GM12865 (cell line): Measurements from ENCODE around the gene ZNF740.

Experiments
- DNase-seq: peaks from one replicate; pipeline ENCODE4 v3.0.0; 2010; ENCODE audit warnings: low read depth
- H3K4me3 ChIP-seq: 2 replicates; pipeline ENCODE4 v1.5.1; 2011; ENCODE audit warnings: mild to moderate bottlenecking, low read depth, low read length, control low read depth
- TF ChIP-seq, protein P1 (sequence below): IDR thresholded peaks from 2 replicates; pipeline ENCODE4 v1.5.1; 2011; ENCODE audit warnings: low read length, control low read depth, low read depth, inconsistent platforms; ENCODE audit not compliant: insufficient read depth; ENCODE audit errors: missing control alignments

The ZNF740 gene, protein sequence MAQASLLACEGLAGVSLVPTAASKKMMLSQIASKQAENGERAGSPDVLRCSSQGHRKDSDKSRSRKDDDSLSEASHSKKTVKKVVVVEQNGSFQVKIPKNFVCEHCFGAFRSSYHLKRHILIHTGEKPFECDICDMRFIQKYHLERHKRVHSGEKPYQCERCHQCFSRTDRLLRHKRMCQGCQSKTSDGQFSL

DNA sequence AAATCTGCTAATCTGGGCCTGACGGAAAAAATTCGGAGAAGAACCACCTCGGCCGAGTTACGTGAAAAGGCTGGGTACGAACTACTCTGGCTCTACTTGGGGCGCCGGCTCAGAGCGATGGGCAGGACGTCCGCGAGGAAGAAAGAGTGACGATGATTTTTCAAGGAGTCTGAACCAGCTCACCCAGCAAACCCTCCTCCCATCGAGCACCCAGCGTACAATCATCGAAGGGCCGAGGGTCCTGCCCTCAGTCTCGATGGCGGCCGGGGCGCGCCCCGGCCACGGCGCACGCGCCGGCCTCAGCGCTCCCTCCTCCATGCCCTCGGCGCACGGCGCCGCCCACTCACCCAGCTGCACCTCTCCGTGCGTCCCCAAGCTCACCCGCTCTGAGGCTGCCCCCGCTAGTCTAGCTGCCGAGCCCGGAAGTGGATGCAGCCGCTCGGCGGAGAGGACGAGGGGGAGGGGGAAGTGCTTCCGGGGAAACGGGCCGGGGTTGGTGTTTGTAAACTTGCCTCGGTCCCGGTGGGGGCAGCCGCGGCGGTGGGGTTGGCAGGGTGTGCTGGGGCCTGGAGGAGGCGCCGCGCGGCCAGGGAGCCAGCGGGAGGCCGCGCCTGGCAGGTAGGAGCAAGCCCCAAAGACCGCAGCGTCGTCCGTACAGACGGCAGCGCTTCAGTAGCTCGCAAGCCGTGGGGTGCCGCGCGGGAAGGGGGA, at the start of gene ZNF740, which contains the start of gene CSAD:
ZNF740 (plus strand) TSS at position 503 of the 711 bp plus-strand sequence. CDS start 1,262 bp downstream, outside the sequence.
CSAD (minus strand) TSS at position 706 of the 711 bp plus-strand sequence. CDS start 7,455 bp downstream, outside the sequence.
- TF ChIP-seq, protein P1, sequence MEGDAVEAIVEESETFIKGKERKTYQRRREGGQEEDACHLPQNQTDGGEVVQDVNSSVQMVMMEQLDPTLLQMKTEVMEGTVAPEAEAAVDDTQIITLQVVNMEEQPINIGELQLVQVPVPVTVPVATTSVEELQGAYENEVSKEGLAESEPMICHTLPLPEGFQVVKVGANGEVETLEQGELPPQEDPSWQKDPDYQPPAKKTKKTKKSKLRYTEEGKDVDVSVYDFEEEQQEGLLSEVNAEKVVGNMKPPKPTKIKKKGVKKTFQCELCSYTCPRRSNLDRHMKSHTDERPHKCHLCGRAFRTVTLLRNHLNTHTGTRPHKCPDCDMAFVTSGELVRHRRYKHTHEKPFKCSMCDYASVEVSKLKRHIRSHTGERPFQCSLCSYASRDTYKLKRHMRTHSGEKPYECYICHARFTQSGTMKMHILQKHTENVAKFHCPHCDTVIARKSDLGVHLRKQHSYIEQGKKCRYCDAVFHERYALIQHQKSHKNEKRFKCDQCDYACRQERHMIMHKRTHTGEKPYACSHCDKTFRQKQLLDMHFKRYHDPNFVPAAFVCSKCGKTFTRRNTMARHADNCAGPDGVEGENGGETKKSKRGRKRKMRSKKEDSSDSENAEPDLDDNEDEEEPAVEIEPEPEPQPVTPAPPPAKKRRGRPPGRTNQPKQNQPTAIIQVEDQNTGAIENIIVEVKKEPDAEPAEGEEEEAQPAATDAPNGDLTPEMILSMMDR = no peak
- H3K4me3 ChIP-seq = peak within 1 kb of the TSS; percentile 67
- peak; percentile 99 for DNase-seq

DNA sequence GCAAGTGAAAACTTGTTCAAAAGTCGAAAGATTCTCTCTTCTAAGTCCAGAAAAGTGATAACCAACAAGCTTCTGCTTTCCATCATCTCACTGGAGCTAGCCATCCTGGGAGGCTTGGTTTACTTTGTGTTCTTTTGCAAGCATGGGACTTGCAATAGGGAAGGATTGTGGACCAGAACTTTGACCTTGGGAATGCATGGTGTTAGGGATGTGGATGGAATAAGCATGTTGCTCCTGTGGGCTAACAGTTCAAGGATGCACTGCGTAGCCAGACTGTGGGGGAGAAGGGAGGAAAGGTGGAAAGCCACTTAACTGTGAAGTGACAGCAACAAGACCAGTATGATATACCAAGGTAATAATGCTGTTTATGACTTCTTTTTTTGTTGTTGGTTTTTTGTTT, 48.7 kb upstream of the ZNF740 start:
- TF ChIP-seq, protein P1 = no peak
- H3K4me3 ChIP-seq = no peak overlapping the region
- DNase-seq = no peak

- TF ChIP-seq, protein P1 = no peak
- no peak for DNase-seq
- no peak overlapping the region for H3K4me3 ChIP-seq
Measured at GRCh38 chr12:53133722-53134121, 46.8 kb upstream of the ZNF740 start.

- no peak for DNase-seq
- no peak overlapping the region for H3K4me3 ChIP-seq
- TF ChIP-seq, protein P1 = no peak
Measured at GRCh38 chr12:53143355-53143754, 37.2 kb upstream of the ZNF740 start.

DNA sequence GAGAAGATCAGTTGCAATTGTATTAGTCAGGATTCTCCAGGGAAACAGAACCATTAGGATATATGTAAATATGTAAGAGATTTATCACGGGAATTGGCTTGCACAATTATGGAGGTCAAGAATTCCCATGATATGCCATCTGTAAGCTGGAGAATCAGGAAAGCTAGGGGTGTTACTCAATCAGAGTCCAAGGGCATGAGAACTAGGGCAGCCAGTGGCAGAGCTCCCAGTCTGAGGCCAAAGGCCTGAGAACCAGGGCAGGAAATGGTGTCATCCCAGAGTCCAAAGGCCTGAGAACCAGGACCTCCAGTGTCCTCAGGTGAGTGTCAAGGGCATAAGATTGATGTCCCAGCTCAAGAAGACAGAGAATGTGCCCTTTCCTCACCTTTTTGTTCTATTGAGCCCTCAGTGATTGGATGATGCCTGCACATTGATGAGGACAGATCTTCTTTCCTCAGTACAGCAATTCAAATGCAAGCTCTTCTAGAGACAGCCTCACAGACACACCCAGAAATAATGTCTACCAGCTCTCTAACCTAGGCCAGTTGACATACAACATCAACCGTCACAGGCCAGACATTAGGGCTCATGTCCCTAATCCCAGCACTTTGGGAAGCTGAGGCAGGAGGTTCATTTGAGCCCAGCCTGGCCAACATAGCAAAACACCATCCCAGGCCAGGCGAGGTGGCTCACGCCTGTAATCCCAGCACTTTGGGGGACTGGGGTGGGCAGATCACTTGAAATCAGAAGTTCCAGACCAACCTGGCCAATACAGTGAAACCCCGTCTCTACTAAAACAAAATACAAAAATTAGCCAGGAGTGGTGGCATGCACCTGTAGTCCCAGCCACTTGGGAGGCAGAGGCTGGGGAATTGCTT, 34.9 kb upstream of the ZNF740 start:
- DNase-seq = no peak
- H3K4me3 ChIP-seq = no peak overlapping the region

DNA sequence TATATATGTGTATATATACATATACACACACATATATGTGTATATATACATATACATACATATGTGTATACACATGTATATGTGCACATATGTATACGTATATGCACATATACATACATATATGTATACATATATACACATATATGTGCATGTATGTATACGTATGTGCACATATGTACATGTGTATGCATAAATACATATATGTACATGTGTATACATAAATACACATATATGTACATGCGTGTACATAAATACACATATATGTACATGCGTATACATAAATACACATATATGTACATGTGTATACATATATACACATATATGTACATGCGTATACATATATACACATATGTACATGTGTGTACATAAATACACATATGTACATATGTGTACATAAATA, 33.3 kb upstream of the ZNF740 start:
- TF ChIP-seq, protein P1 = no peak

More for the DNA sequence above, 34.9 kb upstream of the ZNF740 start:
- TF ChIP-seq, protein P1 = no peak

More for the DNA sequence above, 33.3 kb upstream of the ZNF740 start:
- no peak for DNase-seq
- H3K4me3 ChIP-seq = no peak overlapping the region
